Sigmoid colon (tissue), 7 donors: ENCODE data around the gene SHF. TPM values are rescaled to one million over a fixed set of nuclear protein-coding genes. Genes with fewer than 3 reads are reported as not detected.

Experiments used
- DNase-seq: peaks from one replicate; pipeline ENCODE4 v3.0.0-alpha.2; 2019
- H3K27ac ChIP-seq, 4 donors: fragments of 200-600 bp; sonication (generic); one replicate each; pipeline ENCODE4 v1.5.1; 2016 to 2019; ENCODE audit warnings: mild to moderate bottlenecking in 1 of 4
- H3K27me3 ChIP-seq, 3 donors: fragments of 200-600 bp; sonication (generic); one replicate each; pipeline ENCODE4 v1.5.1; 2019; ENCODE audit warnings: mild to moderate bottlenecking in 1 of 3
- H3K36me3 ChIP-seq, 4 donors: fragments of 200-600 bp; sonication (generic); one replicate each; pipeline ENCODE4 v1.5.1; 2016 to 2019
- H3K4me1 ChIP-seq, 4 donors: fragments of 200-600 bp; sonication (generic); one replicate each; pipeline ENCODE4 v1.5.1; 2017 to 2019
- H3K4me3 ChIP-seq, 4 donors: fragments of 200-600 bp; sonication (generic); one replicate each; pipeline ENCODE4 v1.5.1; 2017 to 2019; ENCODE audit warnings: mild to moderate bottlenecking in 2 of 4, moderate library complexity in 1 of 4
- H3K9me3 ChIP-seq, 4 donors: fragments of 200-600 bp in 3 of 4; sonication (generic) in 3 of 4; one replicate each; pipeline versions ENCODE4 v1.5.1 to v1.6.1; 2013 to 2019
- EP300 ChIP-seq, 4 donors: sonication (generic); formaldehyde crosslinking; IDR thresholded peaks; one replicate each; pipeline ENCODE4 v1.6.1; 2017; ENCODE audit warnings: antibody characterized with exemption in 4 of 4
- POLR2A ChIP-seq, 2 donors: fragments of 450-650 bp; IDR thresholded peaks; one replicate each; pipeline ENCODE4 v1.6.1; 2016; ENCODE audit warnings: antibody characterized with exemption in 2 of 2, mild to moderate bottlenecking in 2 of 2, moderate library complexity in 2 of 2
- POLR2AphosphoS5 ChIP-seq, 4 donors: sonication (generic); formaldehyde crosslinking; IDR thresholded peaks; one replicate each; pipeline ENCODE4 v1.6.1; 2017; ENCODE audit warnings: antibody characterized with exemption in 4 of 4
- WGBS, 2 donors: extraction: QIAGEN DNeasy Blood & Tissue Kit; methylation state at CpG; one replicate each; pipeline ENCODE4 v1.1.7; 2013; 5-methylcytosine and 5-hydroxymethylcytosine counted together
- intact Hi-C: fragments of 100-400 bp; cut with DNase I; formaldehyde crosslinking; loops from one replicate; pipeline ENCODE4 v1.15.1; 2023
- polyA plus RNA-seq, 3 donors: library from polyadenylated mRNA; stranded (reverse); fragments of 200-250 nt; gene quantifications; one replicate each; pipeline ENCODE4 v1.2.3, GENCODE V29; 2013
- total RNA-seq, 4 donors: library from RNA; depleted of rRNA; stranded (reverse); fragments of >200 nt; gene quantifications; one replicate each; pipeline ENCODE4 v1.1.0, GENCODE V29; 2016
- TF ChIP-seq, protein P1 (sequence below), 4 experiments: fragments of 450-650 bp in 3 of 4; fragments of 200-600 bp in 1 of 4; IDR thresholded peaks; one replicate each; pipeline ENCODE4 v1.5.1; 2016 to 2019; ENCODE audit warnings: antibody characterized with exemption in 4 of 4, mild to moderate bottlenecking in 3 of 4, moderate library complexity in 2 of 4
- donor health status: healthy with polysubstance abuse.
- donor health status: Bipolar disorder and iron deficiency.
- donor health status: healthy.

SHF gene
- total and polyA plus RNA-seq, 7 donors = 3.5 to 28.5 (median 13.2) TPM

DNA sequence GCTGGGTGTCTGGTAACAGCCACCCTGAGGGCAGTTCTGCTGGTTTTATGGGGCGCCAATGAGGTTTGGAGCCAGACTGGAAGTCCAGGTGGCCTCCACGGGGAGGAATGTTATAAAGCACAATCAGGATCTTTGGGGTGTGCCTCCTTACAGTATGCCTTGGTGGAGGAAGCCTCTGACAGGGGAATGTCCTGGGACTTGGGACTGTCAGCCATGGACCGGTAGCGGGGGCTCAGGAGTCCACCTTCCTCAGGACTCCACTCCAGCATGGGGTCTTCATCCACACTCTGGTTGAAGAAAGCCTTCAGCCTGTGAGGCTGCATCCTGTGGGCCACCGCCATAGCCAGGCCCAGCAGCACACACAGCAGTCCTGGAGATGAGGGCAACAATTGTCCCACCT is 68.8 kb downstream of the SHF start:
- TF ChIP-seq POLR2AphosphoS5 (IDR thresholded peaks at IDR 0.05) = no peak
- no peak for TF ChIP-seq POLR2A (IDR thresholded peaks at IDR 0.05)
- TF ChIP-seq, protein P1, sequence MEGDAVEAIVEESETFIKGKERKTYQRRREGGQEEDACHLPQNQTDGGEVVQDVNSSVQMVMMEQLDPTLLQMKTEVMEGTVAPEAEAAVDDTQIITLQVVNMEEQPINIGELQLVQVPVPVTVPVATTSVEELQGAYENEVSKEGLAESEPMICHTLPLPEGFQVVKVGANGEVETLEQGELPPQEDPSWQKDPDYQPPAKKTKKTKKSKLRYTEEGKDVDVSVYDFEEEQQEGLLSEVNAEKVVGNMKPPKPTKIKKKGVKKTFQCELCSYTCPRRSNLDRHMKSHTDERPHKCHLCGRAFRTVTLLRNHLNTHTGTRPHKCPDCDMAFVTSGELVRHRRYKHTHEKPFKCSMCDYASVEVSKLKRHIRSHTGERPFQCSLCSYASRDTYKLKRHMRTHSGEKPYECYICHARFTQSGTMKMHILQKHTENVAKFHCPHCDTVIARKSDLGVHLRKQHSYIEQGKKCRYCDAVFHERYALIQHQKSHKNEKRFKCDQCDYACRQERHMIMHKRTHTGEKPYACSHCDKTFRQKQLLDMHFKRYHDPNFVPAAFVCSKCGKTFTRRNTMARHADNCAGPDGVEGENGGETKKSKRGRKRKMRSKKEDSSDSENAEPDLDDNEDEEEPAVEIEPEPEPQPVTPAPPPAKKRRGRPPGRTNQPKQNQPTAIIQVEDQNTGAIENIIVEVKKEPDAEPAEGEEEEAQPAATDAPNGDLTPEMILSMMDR (IDR thresholded peaks at IDR 0.05) = no peak
- TF ChIP-seq EP300 (IDR thresholded peaks at IDR 0.05) = no peak
- H3K4me3 ChIP-seq = no peak overlapping the region
- no peaks in the 10 kb centered on the region for H3K36me3 ChIP-seq
- peaks cover 0 to 27% (median 23%) of the 10 kb centered on the region in 4 donors for H3K4me1 ChIP-seq
- 78 to 86% methylated on average over 5 of the region's 5 CpGs for WGBS, 2 donors
- no peak for DNase-seq
- peaks cover 37 to 77% (median 48%) of the 10 kb centered on the region in 3 donors for H3K27me3 ChIP-seq
- H3K9me3 ChIP-seq = no peaks in the 10 kb centered on the region
- intact Hi-C loops = no loop called here
- H3K27ac ChIP-seq = no peak overlapping the region

DNA sequence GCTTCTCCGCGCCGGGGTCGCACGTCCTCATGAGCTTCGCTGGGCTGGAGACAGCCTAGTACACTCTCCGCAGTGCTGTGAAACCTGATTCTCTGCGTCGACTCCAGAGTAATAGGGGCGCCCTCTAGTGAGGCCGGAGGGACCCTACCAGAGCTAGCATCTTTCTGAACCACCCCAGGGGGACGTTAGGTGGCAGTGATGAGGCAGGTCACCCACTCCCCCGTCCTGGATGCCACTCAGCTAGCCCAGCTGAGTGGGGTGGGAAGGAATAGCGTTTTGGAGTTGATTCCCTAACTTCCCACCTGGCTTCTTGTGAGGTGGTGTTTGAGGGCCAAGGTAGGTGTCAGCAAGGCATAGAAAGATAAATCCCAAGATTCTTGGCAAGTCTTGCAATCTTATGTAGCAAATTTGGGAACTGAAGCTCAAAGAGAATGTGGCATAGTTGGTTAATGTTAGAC is 69.6 kb downstream of the SHF start:
- peak; percentile 83 for DNase-seq
- WGBS, 2 donors = 1% methylated on average over 14 of the region's 14 CpGs
- Histone ChIP-seq H3K4me3 (peak overlapping the region in 3 of 4 donors; percentile 3 to 32 (median 29)), H3K4me1 (peaks cover 0 to 29% (median 24%) of the 10 kb centered on the region in 4 donors), H3K27ac (no peak overlapping the region), H3K9me3 (no peaks in the 10 kb centered on the region), H3K27me3 (peaks cover 41 to 77% (median 56%) of the 10 kb centered on the region in 3 donors), H3K36me3 (no peaks in the 10 kb centered on the region)
- TF ChIP-seq POLR2A (IDR thresholded peaks at IDR 0.05) (no peak), EP300 (IDR thresholded peaks at IDR 0.05) (no peak), POLR2AphosphoS5 (IDR thresholded peaks at IDR 0.05) (no peak)
- TF ChIP-seq, protein P1 (IDR thresholded peaks at IDR 0.05) = peak; percentile 41 to 90 (median 84)
- intact Hi-C loops = no loop called here

DNA sequence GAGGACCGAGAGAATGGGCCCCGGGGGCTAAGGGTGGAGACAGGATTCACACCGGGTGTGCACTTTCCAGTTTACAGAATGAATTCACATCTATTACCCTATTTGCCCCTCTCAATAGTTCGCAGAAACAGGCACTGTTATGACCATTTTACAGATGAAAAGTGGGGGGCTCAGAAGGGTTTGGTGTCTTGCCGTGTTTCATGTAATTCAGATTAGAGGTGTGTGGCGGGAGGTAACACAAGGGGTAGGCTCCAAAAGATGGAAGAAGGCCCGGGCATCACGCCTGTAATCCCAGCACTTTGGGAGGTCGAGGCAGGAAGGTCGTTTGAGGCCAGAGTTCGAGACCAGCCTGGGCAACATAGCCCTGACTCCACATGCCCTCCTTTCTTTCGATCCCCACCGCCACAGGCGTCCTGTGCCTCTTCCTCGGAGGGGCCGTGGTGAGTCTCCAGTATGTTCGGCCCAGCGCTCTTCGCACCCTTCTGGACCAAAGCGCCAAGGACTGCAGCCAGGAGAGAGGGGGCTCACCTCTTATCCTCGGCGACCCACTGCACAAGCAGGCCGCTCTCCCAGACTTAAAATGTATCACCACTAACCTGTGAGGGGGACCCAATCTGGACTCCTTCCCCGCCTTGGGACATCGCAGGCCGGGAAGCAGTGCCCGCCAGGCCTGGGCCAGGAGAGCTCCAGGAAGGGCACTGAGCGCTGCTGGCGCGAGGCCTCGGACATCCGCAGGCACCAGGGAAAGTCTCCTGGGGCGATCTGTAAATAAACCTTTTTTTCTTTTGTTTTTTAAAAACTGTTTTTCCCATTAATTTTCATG is 70.2 kb downstream of the SHF start:
- intact Hi-C loops = no loop called here
- Histone ChIP-seq H3K27me3 (peaks cover 47 to 82% (median 62%) of the 10 kb centered on the region in 3 donors), H3K27ac (no peak overlapping the region), H3K36me3 (no peaks in the 10 kb centered on the region), H3K4me1 (peaks cover 0 to 35% (median 31%) of the 10 kb centered on the region in 4 donors), H3K9me3 (no peaks in the 10 kb centered on the region), H3K4me3 (peak overlapping the region in 3 of 4 donors; percentile 3 to 37 (median 32))
- DNase-seq = no peak
- 35 to 55% methylated on average over 33 of the region's 33 CpGs for WGBS, 2 donors
- no peak for TF ChIP-seq POLR2AphosphoS5 (IDR thresholded peaks at IDR 0.05)
- no peak for TF ChIP-seq EP300 (IDR thresholded peaks at IDR 0.05)
- TF ChIP-seq POLR2A (IDR thresholded peaks at IDR 0.05) = no peak
- TF ChIP-seq, protein P1 (IDR thresholded peaks at IDR 0.05) = no peak

Other genes starting within 250 kb of the SHF start
- not detected for gene TERB2, start 231.3 kb downstream of the SHF start, total RNA-seq
- not detected for gene TERB2, start 231.3 kb downstream of the SHF start, polyA plus RNA-seq
- gene SORD, start 164.8 kb downstream of the SHF start, total RNA-seq = 1 to 10 TPM; 3.3 to 10.0 (median 7.6) TPM
- 10 to 100 TPM; 10.8 to 26.9 (median 12.9) TPM for gene SORD, start 164.8 kb downstream of the SHF start, polyA plus RNA-seq
- under 1 TPM; 0.14 to 0.83 (median 0.44) TPM for gene DUOX2, start 73.8 kb downstream of the SHF start, total RNA-seq
- 100 to 1,000 TPM in 1 of 3 donors, under 1 TPM in 2; 0.60 to 125 (median 0.92) TPM for gene DUOX2, start 73.8 kb downstream of the SHF start, polyA plus RNA-seq
- gene DUOXA2, start 73.6 kb downstream of the SHF start, total RNA-seq = under 1 TPM in 1 of 4 donors, not detected in 3; 0.28 TPM
- 100 to 1,000 TPM in 1 of 3 donors, 1 to 10 TPM in 1, not detected in 1; 1.4 to 117 TPM for gene DUOXA2, start 73.6 kb downstream of the SHF start, polyA plus RNA-seq
- 1 to 10 TPM in 2 of 4 donors, under 1 TPM in 2; 0.36 to 3.1 (median 1.3) TPM for gene DUOXA1, start 58.1 kb downstream of the SHF start, total RNA-seq
- 1 to 10 TPM in 1 of 3 donors, not detected in 2; 1.7 TPM for gene DUOXA1, start 58.1 kb downstream of the SHF start, polyA plus RNA-seq
- 1 to 10 TPM in 1 of 4 donors, under 1 TPM in 2, not detected in 1; under 0.01 to 1.7 (median 0.27) TPM for gene DUOX1, start 58.0 kb downstream of the SHF start, total RNA-seq
- 1 to 10 TPM in 1 of 3 donors, not detected in 2; 1.3 TPM for gene DUOX1, start 58.0 kb downstream of the SHF start, polyA plus RNA-seq
- not detected for gene SLC28A2, start 64.3 kb upstream of the SHF start, total RNA-seq
- 1 to 10 TPM; 1.2 to 3.0 (median 1.8) TPM for gene SLC28A2, start 64.3 kb upstream of the SHF start, polyA plus RNA-seq
- 10 to 100 TPM; 38.4 to 51.4 (median 42.0) TPM for gene GATM, start 190.6 kb upstream of the SHF start, total RNA-seq
- gene GATM, start 190.6 kb upstream of the SHF start, polyA plus RNA-seq = 10 to 100 TPM; 10.2 to 12.0 (median 10.3) TPM